Omental fat pad (tissue), 4 donors: ENCODE measurements around the gene COL27A1. TPM values are rescaled to one million over a fixed set of nuclear protein-coding genes. Genes with fewer than 3 reads are reported as not detected.

Experiments
- ATAC-seq: fragments of 150-250 bp; one replicate; pipeline ENCODE4 v1.9.1; 2016; ENCODE audit warnings: mild to moderate bottlenecking, moderate library complexity; ENCODE audit not compliant: low FRiP score
- DNase-seq: peaks from one replicate; pipeline ENCODE4 v3.0.0-alpha.2; 2019; ENCODE audit warnings: low spot score
- CTCF ChIP-seq, 3 donors: fragments of 450-650 bp; IDR thresholded peaks; one replicate each; pipeline ENCODE4 v1.5.1; 2016 to 2017; ENCODE audit warnings: antibody characterized with exemption in 3 of 3, mild to moderate bottlenecking in 3 of 3, moderate library complexity in 2 of 3
- total RNA-seq, 4 donors: library from RNA; depleted of rRNA; stranded (reverse); fragments of >200 nt; gene quantifications; one replicate each; pipeline ENCODE4 v1.1.0, GENCODE V29; 2016

Gene COL27A1
- total RNA-seq, 4 donors from 2014 or later: 4.9 to 78.9 (median 10.1) TPM

DNA sequence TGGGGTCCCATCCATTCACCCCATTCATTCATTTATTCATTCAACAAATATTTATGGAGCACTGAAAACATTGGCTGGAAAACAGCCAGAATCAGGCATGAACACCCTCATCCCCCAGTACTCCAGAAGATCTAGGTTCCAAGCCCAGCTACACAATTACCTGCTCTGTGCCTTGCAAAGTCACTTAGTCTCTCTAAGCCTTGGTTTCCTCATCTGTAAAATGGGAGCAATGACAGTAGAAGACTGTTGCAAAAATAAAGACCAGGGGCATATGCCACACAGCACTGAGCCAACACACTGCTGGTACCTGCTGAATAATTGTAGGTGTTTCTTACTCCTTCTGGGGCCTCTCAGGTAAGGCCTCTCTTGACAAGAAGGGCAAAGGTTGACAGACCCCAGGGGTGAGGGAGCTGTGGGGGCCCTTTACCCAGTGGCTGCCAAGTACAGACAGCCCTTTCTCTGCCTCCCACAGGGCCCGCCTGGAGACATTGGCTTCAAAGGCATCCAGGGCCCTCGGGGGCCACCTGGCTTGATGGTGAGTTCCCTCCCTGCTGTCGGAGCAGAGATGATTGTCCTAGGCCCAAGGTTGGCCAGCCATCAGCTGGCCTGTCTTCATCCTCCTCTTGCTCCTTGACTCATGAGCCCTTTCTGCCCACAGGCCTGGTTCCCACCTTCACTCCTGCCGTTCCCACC lies 145.0 kb downstream of the COL27A1 start:
- DNase-seq (no peak), ATAC-seq (no peak)
- no peak for TF ChIP-seq CTCF (IDR thresholded peaks at IDR 0.05)

DNA sequence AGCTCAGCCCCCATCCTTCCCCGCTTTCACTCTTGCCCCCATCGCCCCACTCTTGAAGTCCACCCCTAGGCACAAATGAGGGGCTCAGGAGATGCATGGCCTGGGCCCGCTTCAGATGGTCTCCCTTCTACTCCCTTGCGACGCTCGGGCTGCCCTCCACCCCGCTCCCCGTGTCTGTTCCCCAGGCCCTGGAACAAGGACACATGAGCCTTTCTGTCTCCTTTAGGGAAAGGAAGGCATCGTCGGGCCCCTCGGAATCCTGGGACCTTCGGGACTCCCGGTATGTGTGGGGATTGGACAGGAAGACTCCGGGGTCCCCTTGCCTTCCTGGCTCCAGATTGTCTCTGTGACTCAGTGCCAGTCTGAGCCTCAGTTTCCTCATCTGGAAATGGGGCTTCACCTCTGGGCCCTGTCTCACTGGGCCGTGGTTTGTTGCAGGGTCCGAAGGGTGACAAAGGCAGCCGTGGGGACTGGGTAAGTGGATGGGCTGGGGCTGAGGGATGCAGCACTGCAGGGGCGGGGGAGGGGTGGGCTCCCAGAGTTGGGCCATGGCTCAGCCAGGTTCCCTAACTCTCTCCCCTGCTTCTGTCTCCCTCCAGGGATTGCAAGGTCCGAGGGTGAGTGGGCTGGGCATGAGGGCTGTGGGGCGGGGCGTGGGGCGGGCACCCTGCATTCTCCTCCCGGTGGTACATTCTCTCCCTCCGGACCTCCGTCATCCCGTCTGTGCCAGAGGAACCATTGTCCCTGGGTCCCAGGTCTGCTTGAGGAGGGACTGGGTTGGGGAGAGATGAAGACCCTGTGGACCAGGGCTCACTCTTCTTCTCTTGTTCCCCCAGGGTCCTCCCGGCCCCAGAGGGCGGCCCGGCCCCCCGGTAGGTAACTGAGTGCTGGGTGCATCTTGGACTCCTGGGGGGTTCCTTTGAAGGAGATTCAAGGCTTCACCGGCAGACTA lies 145.8 kb downstream of the COL27A1 start:
- DNase-seq (no peak), ATAC-seq (no peak)
- TF ChIP-seq CTCF (IDR thresholded peaks at IDR 0.05): no peak

DNA sequence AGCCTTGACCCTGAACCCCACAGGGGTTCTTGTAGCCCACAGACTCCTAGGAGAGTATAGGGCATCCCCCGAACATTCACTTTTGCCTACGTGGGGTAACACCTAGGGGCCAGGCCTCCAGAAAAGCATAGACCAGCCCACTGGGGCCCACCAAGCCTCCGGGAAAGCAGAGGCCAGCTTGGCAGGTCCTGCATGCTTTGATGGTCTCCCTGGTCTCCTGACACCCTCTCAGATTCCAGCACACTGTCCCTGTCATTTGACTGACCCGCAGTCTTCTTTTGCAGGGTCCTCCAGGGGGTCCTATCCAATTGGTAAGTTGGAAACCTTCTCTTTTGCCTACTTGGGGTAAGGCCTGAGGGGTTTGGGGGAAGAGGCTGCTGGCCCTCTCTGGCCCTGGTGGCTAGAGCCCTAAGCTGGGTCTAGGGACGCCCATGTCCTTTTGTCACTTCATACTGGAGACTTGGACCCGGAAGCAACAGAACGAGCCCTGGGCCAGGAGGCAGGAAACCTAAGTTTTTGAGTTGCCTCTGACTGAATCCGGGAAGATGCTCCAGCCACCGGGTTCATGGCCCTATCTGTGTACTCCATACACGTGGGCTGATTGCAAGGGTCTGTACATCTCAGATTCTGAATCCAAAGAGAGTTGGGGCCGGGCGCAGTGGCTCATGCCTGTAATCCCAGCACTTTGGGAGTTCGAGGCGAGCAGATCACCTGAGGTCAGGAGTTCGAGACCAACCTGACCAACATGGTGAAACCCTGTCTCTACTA lies 146.6 kb downstream of the COL27A1 start:
- TF ChIP-seq CTCF (IDR thresholded peaks at IDR 0.05): no peak
- ATAC-seq (no peak), DNase-seq (no peak)

DNA sequence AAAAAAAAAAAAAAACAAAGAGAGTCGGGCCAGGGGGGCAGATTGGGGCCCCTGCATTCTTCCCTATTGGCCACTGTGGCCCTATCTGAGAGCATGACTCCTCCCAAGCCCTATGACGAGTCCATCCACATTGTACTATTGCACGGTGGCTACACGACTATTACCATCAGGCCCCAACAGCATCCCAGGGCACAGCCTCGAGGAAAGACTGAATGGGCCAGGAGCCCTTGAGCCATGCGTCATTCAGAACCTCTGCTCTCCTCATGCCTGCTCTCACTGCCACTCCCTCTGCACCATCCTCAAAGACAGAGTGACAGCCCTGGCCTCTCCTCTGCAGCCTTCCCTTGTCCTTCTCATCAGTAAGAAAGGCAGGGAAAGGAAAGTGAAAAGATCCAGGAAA lies 147.4 kb downstream of the COL27A1 start:
- DNase-seq (no peak), ATAC-seq (no peak)
- TF ChIP-seq CTCF (IDR thresholded peaks at IDR 0.05): no peak

DNA sequence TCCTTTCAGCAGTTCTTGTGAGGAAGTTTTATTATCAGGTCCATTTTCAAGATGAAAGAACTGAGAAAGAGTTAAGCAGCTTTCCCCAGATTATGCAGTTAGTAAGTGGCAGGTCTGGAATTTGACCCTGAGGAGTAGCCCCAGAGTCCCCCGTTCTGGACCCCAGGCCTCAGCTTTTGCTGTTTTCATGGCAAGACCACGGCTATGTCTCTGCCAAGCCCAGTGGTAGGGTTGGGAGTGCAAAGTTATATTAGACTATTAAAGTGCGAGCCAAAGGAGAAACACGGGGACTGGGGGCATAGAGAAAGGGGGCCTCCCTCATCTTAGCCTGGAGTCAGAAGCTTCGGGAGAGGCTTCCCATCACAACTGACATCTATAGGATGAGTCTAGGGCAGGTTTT lies 148.2 kb downstream of the COL27A1 start:
- TF ChIP-seq CTCF (IDR thresholded peaks at IDR 0.05): no peak
- ATAC-seq (no peak), DNase-seq (no peak)

GRCh38 chr9:114303977-114304376 lies 148.6 kb downstream of the COL27A1 start:
- ATAC-seq (no peak), DNase-seq (no peak)
- TF ChIP-seq CTCF (IDR thresholded peaks at IDR 0.05): no peak
